ENCODE data around the gene WSB1.

Gene WSB1

DNA sequence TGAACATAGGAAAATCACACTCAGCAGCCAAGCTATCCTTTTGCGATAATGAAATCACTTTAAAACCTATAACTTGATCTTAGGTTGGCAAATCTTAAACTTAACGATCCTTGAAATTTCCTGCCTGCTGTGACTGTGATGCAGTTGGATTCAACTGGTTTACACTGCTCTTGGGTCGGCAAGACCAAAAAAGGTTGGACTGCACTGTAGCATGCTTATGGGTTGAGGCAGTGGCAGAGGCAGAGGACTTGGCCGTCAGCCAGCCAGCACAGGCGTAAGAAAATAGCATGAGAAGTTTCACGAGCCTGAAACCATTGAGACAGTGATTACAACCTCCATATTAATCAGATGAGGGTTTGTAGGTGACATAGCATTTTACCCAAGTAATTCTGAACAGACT, 21.4 kb downstream of the WSB1 start:
- DNase-seq (ENCODE audit: insufficient read length, low spot score) (no peak), FAIRE-seq (no peak)
- no peak for TF ChIP-seq POLR2A (IDR thresholded peaks at IDR 0.05; ENCODE audit: low read depth, low read length)

DNA sequence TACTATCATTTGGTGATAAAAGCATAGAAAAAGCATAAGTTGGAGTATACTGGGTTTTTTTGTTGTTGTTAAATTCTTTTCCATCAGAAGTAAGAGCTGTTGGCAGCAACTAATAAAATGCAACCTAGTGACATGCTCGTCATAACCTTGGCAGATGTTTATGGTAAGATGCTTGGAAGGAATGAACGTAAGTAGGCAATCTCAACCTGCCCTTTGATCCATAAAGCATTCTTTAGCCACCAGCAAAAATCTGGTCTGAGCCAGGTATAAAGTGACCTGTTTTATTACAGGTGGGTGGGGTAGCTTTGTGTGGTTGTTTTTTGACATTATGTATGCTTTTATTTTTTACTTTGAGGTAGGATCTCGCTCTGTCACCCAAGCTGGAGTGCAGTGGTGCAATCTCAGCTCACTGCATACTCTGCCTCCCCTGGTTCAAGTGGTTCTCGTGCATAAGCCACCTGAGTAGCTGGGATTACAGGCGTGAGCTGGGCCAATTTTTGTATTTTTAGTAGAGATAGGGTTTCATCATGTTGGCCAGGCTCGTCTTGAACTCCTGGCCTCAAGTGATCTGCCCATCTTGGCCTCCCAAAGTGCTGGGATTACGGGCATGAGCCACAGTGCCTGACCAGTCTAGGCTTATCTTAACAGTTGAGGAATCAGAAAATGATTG, 22.0 kb downstream of the WSB1 start:
- FAIRE-seq (no peak), DNase-seq (ENCODE audit: insufficient read length, low spot score) (no peak)
- no peak for TF ChIP-seq POLR2A (IDR thresholded peaks at IDR 0.05; ENCODE audit: low read depth, low read length)

DNA sequence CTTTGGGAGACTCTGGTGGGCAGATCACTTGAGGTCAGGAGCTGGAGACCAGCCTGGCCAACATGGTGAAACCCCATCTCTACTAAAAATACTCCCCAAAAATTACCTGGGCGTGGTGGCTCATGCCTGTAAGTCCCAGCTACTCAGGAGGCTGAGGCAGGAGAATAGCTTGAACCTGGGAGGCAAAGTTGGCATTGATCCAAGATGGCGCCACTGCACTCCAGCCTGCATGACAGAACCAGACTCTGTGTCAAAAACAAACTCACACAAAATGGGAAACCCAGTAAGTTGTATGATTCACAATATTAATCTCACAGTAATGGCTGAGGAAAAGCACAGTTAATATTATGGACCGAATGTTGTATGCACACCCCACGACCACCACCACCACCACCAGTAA, 24.3 kb downstream of the WSB1 start:
- no peak for TF ChIP-seq POLR2A (IDR thresholded peaks at IDR 0.05; ENCODE audit: low read depth, low read length)
- no peak for DNase-seq (ENCODE audit: insufficient read length, low spot score)
- FAIRE-seq: no peak

DNA sequence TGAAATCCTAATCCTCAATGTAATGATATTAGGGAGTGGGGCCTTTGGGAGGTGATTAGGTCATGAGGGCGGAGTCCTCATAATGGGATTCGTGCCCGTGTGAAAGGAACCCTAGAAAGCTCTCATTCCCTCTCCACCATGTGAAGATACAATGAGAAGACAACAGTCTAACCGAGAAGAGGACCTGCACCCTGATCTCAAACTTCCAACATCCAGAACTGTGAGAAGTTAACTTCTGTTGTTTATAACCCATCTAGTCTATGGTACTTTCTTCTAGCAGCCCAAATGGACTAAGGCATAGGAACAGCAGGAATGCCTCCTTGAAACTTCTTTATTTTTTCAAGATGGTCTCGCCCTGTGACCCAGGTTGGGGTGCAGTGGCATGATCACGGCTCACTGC, 24.7 kb downstream of the WSB1 start:
- no peak for TF ChIP-seq POLR2A (IDR thresholded peaks at IDR 0.05; ENCODE audit: low read depth, low read length)
- FAIRE-seq (no peak), DNase-seq (ENCODE audit: insufficient read length, low spot score) (no peak)

DNA sequence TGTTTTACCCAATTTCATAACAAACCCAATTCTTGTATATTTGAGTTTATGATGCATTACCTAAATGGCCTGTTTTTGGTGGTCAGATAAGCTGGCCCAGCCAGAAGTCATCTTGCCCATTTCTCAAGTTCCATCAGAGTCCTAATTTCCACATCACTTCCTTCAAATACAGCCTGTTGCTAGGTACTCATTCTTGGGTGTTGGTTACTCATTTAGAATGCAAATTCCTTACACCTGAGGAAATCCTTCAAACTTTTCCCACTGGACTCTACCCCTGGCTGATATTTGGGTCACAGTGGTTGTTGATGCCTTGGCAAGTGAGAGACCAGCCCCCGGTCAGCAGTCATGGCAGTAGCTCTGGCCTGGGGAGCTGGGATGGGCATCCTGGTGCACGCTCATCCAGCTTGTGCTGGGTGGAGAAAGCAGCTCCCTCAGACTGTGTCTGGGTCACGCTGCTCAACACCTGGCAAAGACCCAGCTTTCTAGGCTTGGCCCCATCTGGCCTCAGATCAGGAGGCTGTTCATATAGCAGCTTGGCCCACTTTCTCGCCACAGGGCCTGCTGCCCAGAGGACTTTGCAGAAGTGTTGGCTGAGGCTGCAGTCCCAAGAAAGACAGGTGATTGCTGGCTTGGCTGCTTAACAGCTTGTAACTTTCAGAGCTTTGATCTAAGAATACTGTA, 25.8 kb downstream of the WSB1 start:
- FAIRE-seq: no peak

GRCh38 chr17:27320222-27320560, 26.3 kb downstream of the WSB1 start:
- no peak for DNase-seq (ENCODE audit: insufficient read length, low spot score)
- TF ChIP-seq POLR2A (IDR thresholded peaks at IDR 0.05; ENCODE audit: low read depth, low read length): no peak
- no peak for FAIRE-seq

More for the DNA sequence above, 25.8 kb downstream of the WSB1 start:
- no peak for TF ChIP-seq POLR2A (IDR thresholded peaks at IDR 0.05; ENCODE audit: low read depth, low read length)
- DNase-seq (ENCODE audit: insufficient read length, low spot score): no peak

- no peak for TF ChIP-seq POLR2A (IDR thresholded peaks at IDR 0.05; ENCODE audit: low read depth, low read length)
- DNase-seq (ENCODE audit: insufficient read length, low spot score) (no peak), FAIRE-seq (no peak)
These were observed 27.5 kb downstream of the WSB1 start for GRCh38 chr17:27321372-27321771.

DNA sequence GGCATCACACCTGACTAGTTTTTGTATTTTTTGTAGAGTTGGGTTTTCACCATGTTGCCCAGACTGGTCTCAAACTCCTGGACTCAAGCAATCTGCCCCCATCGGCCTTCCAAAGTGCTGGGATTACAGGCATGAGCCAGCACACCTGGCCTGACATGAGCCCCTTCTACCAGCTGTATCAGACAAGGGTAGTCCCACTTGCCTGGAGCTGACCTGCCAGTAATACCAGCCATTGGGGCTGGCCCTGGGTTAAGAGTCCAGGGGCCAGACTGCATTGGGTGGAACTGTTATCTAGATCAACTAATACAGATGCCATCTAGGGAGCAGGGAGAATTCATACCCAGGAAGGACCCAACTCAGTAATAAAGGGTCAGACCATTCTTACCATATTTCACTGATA, 28.1 kb downstream of the WSB1 start:
- no peak for DNase-seq (ENCODE audit: insufficient read length, low spot score)
- TF ChIP-seq POLR2A (IDR thresholded peaks at IDR 0.05; ENCODE audit: low read depth, low read length): no peak
- no peak for FAIRE-seq

DNA sequence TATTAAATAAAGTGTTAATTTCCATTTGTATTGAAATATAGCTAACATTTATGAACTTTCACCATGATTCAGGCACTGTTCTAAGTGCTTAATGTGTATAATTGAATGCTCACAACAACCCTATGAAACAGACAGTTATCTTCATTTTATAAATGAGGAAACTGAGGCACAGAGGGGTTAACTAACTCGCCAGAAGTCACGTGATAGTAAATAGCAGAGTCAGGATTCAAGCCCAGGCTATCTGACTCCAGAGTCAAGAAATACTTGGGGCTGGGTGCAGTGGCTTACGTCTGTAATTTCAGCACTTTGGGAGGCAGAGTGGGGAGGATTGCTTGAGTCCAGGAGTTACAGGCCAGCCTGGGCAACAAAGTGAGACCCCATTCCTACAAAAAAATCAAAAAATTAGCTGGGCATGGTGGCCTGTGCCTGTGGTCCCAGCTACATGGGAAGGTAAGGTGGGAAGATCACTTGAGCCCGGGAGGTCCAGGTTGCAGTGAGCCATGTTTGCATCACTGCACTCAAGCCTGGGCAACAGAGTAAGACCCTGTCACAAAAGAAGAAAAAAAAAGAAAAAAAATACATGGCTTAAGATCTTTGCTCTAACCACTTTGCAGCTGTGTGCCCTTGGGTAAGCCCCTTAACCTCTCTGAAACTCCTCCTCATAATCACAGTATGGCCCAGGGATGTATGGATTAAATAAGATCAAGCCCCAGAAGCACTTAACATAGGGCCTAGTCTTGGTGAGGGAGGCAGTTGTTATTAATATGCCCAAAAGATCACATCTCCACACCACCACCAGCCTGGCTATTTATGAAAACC, 29.0 kb downstream of the WSB1 start:
- FAIRE-seq: no peak
- no peak for DNase-seq (ENCODE audit: insufficient read length, low spot score)
- no peak for TF ChIP-seq POLR2A (IDR thresholded peaks at IDR 0.05; ENCODE audit: low read depth, low read length)

DNA sequence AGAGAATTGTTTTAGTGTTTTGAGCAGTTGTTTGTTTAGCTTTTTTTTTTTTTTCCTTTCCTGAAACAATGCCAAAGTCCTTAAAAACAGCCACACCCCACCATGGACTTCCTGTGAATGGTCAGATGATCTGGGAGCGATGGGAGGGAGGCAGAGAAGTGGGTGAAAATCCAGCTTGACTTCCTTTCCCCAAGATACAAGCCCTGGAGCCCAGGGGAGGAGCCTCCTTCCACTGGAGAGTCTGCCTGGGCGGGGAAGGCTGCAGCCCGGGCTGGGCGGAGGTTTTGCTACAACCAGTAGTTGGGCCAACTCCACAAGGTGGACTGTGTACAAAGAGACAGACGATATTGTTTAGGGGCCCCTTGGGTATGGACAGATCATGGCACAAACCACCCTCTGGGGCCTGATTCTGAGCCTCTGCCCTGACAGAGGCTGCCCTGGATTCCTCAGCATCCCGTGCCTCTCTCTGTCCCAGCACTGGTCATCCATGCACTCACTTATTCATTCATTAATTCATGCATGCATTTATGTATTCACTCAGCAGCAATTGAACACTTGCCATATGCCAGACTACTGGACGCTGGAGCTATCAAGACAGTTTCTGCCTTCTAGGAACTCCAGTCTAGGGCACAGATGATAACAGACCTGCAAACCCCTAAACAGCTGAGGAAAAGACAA, 29.8 kb downstream of the WSB1 start:
- DNase-seq (ENCODE audit: insufficient read length, low spot score) (peak; percentile 51), FAIRE-seq (peak; percentile 62)
- TF ChIP-seq POLR2A (IDR thresholded peaks at IDR 0.05; ENCODE audit: low read depth, low read length): no peak

DNA sequence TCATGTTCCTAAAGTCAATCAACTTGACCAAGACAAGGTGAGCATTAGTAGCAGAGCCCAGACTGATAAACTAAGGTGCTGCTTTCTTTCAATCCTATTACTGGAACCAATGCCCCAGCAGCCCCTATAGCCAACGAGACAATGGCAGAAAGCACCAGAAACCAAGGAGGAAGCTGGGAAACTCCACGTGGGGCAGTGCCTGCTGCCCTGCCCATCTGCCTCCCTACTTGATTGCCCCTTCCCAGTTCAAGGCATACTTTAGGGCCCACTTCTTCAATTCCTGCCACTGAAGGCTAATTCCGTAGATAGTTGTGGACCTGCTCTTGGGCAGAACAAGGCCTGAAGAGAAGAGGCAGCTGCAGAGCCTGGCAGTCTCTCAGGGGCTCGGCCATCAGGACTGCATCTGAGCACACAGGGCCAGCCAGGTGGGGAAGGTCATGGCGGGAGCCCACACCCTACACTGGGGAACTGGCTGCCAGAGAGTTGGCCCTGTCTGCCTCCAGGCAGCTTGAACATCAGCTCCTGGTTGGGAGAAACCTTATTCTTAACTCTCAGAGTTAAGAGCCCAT, 30.9 kb downstream of the WSB1 start:
- FAIRE-seq (no peak), DNase-seq (ENCODE audit: insufficient read length, low spot score) (no peak)
- no peak for TF ChIP-seq POLR2A (IDR thresholded peaks at IDR 0.05; ENCODE audit: low read depth, low read length)

- no peak for FAIRE-seq
- no peak for DNase-seq (ENCODE audit: insufficient read length, low spot score)
- no peak for TF ChIP-seq POLR2A (IDR thresholded peaks at IDR 0.05; ENCODE audit: low read depth, low read length)
These were observed 32.1 kb downstream of the WSB1 start for GRCh38 chr17:27326051-27326450.

DNA sequence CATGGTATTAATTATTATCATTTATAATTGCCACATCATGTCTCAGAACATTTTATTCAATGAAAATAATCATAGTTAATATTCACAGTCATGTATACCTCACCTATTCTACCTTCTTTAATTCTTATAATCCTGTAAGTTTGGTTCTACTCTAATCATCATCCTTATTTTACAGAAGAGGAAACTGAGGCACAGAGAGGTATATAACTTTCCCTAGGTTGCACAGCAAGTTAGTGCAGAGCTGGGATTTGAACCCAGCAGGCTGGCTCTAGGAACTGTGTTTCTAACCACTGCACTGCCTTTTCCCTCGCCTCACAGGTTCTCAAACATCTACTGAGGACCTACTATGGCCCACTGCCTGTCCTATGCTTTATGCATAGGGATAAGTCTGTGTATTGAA, 32.7 kb downstream of the WSB1 start:
- FAIRE-seq: no peak
- no peak for TF ChIP-seq POLR2A (IDR thresholded peaks at IDR 0.05; ENCODE audit: low read depth, low read length)
- no peak for DNase-seq (ENCODE audit: insufficient read length, low spot score)

- FAIRE-seq (no peak), DNase-seq (ENCODE audit: insufficient read length, low spot score) (no peak)
- TF ChIP-seq POLR2A (IDR thresholded peaks at IDR 0.05; ENCODE audit: low read depth, low read length): no peak
These were observed 33.5 kb downstream of the WSB1 start for GRCh38 chr17:27327397-27327796.

Data from H54 (cell line).